ENCODE data around the gene DYNLT3. TPM values are rescaled to one million over a fixed set of nuclear protein-coding genes. Genes with fewer than 3 reads are reported as not detected.

Gene DYNLT3
- total and polyA plus RNA-seq, 2 of the 13 experiments (the other 11 are each of a cell fraction or from before 2014, with no cell fraction given), result 5.4 to 6.1 TPM

GRCh38 chrX:37844622-37845021 is 2.7 kb downstream of the DYNLT3 start:
- H3K27ac ChIP-seq (ENCODE audit: extremely low read length, insufficient read depth, low read length), result no peak overlapping the region
- H4K20me1 ChIP-seq (ENCODE audit: insufficient read depth, low read length), result no peaks in the 10 kb centered on the region
- no peaks in the 10 kb centered on the region for H3K36me3 ChIP-seq (replicated peaks in 1 of 2; ENCODE audit: control insufficient read depth in 1 of 2, insufficient read depth in 2 of 2, low read length in 2 of 2)
- H3K4me1 ChIP-seq (ENCODE audit: insufficient read depth, low read length), result no peaks in the 10 kb centered on the region
- ATAC-seq, result no peak
- no peak overlapping the region for H3K4me3 ChIP-seq (replicated peaks in 1 of 3; ENCODE audit: insufficient read depth in 1 of 3, low read depth in 2 of 3, low read length in 3 of 3)
- H3K79me2 ChIP-seq (ENCODE audit: insufficient read depth, low read length), result no peaks in the 10 kb centered on the region
- H3K9ac ChIP-seq (ENCODE audit: insufficient read depth, low read depth, low read length), result no peak overlapping the region
- TSS peak; percentile 43 for BruUV-seq (replicated peaks)
- H2AFZ ChIP-seq (ENCODE audit: low read length), result no peak overlapping the region
- no peak for FAIRE-seq
- intact Hi-C loops (cut with micrococcal nuclease; ENCODE audit: unreplicated experiment) (no loop called here), in situ Hi-C loops (cut with HindIII; ENCODE audit: extremely low pct_ligation_motif_present, low pct_unique_long_range_greater_than_20kb) (no loop called here)
- H3K27me3 ChIP-seq (ENCODE audit: control insufficient read depth in 1 of 2, insufficient read depth in 2 of 2, low read length in 2 of 2), result no peaks in the 10 kb centered on the region
- ChIA-PET POLR2A (no interaction called here), CTCF (ENCODE audit: low intra/inter-chr PET ratio, low total read pairs) (no interaction called here)
- H3K4me2 ChIP-seq (ENCODE audit: low read depth, low read length), result no peak overlapping the region
- TF ChIP-seq MAFG (CRISPR knock-in tag; IDR thresholded peaks at IDR 0.05) (no peak), ZNF552 (CRISPR knock-in tag; IDR thresholded peaks at IDR 0.05; ENCODE audit: borderline replicate concordance) (no peak), ZNF460 (CRISPR knock-in tag; IDR thresholded peaks at IDR 0.05; ENCODE audit: borderline replicate concordance) (no peak), FOSL2 (CRISPR knock-in tag; IDR thresholded peaks at IDR 0.05) (no peak), TBP (CRISPR knock-in tag; IDR thresholded peaks at IDR 0.05) (no peak), SRSF9 (IDR thresholded peaks at IDR 0.05; ENCODE audit: borderline replicate concordance, insufficient read depth, low read depth, low read length, poor library complexity, severe bottlenecking) (no peak), ZNF430 (CRISPR knock-in tag; IDR thresholded peaks at IDR 0.05) (no peak), PHF20 (CRISPR knock-in tag; IDR thresholded peaks at IDR 0.05) (no peak), ZNF138 (CRISPR knock-in tag; IDR thresholded peaks at IDR 0.05; ENCODE audit: low read depth) (no peak), RNF2 (conservative IDR thresholded peaks at IDR 0.05; ENCODE audit: low read depth) (no peak), GATA4 (IDR thresholded peaks at IDR 0.05; ENCODE audit: borderline replicate concordance, low read depth) (no peak), ZNF766 (CRISPR knock-in tag; IDR thresholded peaks at IDR 0.05; ENCODE audit: borderline replicate concordance) (no peak), PRPF4 (IDR thresholded peaks at IDR 0.05; ENCODE audit: low read depth, low read length, poor library complexity, severe bottlenecking) (no peak), ZNF546 (CRISPR knock-in tag; conservative IDR thresholded peaks at IDR 0.05) (no peak), MTF1 (CRISPR knock-in tag; IDR thresholded peaks at IDR 0.05) (no peak), ZBTB46 (CRISPR knock-in tag; IDR thresholded peaks at IDR 0.05; ENCODE audit: borderline replicate concordance) (no peak), BRF2 (CRISPR knock-in tag; IDR thresholded peaks at IDR 0.05) (no peak)
- no peaks in the 10 kb centered on the region for H3K9me3 ChIP-seq (ENCODE audit: low read length)
- no peak for DNase-seq (ENCODE audit: low spot score)

Data from HepG2 (cell line).